ENCODE measurements around the gene NRIP1. TPM values are rescaled to one million over a fixed set of nuclear protein-coding genes. Genes with fewer than 3 reads are reported as not detected.

NRIP1 gene
- total RNA-seq, 1 experiment from 2014 or later: 29.6 TPM

DNA sequence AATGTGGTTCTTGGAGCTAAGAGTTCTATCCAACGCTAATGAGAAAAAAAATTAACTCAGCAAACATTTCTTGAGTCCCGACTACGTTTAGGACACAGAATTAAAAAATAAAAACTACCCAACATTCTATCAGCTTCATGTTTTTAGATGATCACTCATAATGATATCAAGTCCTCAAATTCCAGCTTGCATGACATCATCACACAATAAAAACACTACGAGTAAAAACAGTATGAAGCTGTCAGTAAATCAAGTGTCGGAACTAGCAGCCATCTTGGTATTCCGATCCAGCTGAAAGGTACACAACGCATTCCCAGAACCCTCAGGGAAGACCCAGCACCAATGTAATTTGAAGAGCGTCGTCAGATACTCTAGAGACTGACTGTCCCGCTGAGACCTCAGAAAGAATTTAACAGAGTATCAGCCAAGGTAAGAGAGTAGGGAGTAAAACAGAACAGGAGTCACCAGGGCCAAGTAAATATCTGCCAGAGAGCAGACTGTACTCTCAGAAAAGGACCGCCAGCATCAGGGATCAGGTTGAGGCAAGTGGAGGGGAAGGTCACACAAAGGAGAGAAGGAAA lies 57.0 kb downstream of the NRIP1 start:
- ChIA-PET RAD21 (ENCODE audit: low non-redundant PET in 1 of 2, low total read pairs in 2 of 2, uncharacterized antibody in 2 of 2, unreplicated experiment in 2 of 2) (no interaction called here), CTCF (no interaction called here), POLR2A (no interaction called here)
- Histone ChIP-seq H3K9ac (ENCODE audit: low read length) (no peak overlapping the region), H3K9me2 (ENCODE audit: insufficient read depth) (no peaks in the 10 kb centered on the region), H3K4me3 (replicated peaks in 1 of 2; ENCODE audit: low read depth in 1 of 2, low read length in 2 of 2) (no peak overlapping the region), H3K79me2 (ENCODE audit: insufficient read depth, low read length) (peaks cover 69% of the 10 kb centered on the region), H2AFZ (ENCODE audit: low read depth, low read length, poor library complexity, severe bottlenecking) (no peak overlapping the region), H3K4me1 (ENCODE audit: control insufficient read depth in 1 of 2, insufficient read depth in 2 of 2, low read length in 2 of 2) (peaks cover 0 to 2% of the 10 kb centered on the region in 2 experiments; a peak in 1 of 4 replicates), H3K9me3 (ENCODE audit: control insufficient read depth in 1 of 2, insufficient read depth in 1 of 2, low read depth in 1 of 2, low read length in 2 of 2) (no peaks in the 10 kb centered on the region), H3K4me2 (ENCODE audit: low read length) (no peak overlapping the region), H3K27me3 (ENCODE audit: insufficient read depth, low read length) (no peaks in the 10 kb centered on the region), H4K20me1 (ENCODE audit: insufficient read depth) (no peaks in the 10 kb centered on the region), H3K27ac (ENCODE audit: low read depth, low read length) (no peak overlapping the region), H3K36me3 (ENCODE audit: control insufficient read depth in 1 of 2, insufficient read depth in 2 of 2, low read length in 2 of 2) (no peaks in the 10 kb centered on the region)
- ATAC-seq: no peak
- no peak for TF ChIP-seq CTCF (IDR thresholded peaks at IDR 0.05 in 2 of 3, conservative IDR thresholded peaks at IDR 0.05 in 1 of 3; ENCODE audit: borderline replicate concordance in 1 of 3, insufficient read depth in 1 of 3, low read depth in 2 of 3, low read length in 2 of 3)
- no peak for TF ChIP-seq SP1 (IDR thresholded peaks at IDR 0.05; ENCODE audit: low read depth)
- TF ChIP-seq, protein P1, sequence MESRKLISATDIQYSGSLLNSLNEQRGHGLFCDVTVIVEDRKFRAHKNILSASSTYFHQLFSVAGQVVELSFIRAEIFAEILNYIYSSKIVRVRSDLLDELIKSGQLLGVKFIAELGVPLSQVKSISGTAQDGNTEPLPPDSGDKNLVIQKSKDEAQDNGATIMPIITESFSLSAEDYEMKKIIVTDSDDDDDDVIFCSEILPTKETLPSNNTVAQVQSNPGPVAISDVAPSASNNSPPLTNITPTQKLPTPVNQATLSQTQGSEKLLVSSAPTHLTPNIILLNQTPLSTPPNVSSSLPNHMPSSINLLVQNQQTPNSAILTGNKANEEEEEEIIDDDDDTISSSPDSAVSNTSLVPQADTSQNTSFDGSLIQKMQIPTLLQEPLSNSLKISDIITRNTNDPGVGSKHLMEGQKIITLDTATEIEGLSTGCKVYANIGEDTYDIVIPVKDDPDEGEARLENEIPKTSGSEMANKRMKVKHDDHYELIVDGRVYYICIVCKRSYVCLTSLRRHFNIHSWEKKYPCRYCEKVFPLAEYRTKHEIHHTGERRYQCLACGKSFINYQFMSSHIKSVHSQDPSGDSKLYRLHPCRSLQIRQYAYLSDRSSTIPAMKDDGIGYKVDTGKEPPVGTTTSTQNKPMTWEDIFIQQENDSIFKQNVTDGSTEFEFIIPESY (IDR thresholded peaks at IDR 0.05; ENCODE audit: extremely low read depth, insufficient replicate concordance, low read length): no peak
- no peak for TF ChIP-seq YY1 (IDR thresholded peaks at IDR 0.05; ENCODE audit: extremely low read depth, insufficient replicate concordance, low read depth, low read length)
- no peak for TF ChIP-seq RAD21 (IDR thresholded peaks at IDR 0.05; ENCODE audit: low read depth)
- no peak for TF ChIP-seq ZNF274 (IDR thresholded peaks at IDR 0.05; ENCODE audit: low read depth, low read length)
- TF ChIP-seq EGR1 (IDR thresholded peaks at IDR 0.05; ENCODE audit: low read depth): no peak
- TF ChIP-seq FOSL1 (IDR thresholded peaks at IDR 0.05; ENCODE audit: low read depth): no peak
- TF ChIP-seq, protein P2, sequence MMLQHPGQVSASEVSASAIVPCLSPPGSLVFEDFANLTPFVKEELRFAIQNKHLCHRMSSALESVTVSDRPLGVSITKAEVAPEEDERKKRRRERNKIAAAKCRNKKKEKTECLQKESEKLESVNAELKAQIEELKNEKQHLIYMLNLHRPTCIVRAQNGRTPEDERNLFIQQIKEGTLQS (IDR thresholded peaks at IDR 0.05): no peak
- TF ChIP-seq CEBPB (IDR thresholded peaks at IDR 0.05; ENCODE audit: low read depth): no peak
- no peak for TF ChIP-seq EZH2 (IDR thresholded peaks at IDR 0.05)
- TF ChIP-seq MAX (IDR thresholded peaks at IDR 0.05): no peak
- no peak for TF ChIP-seq SRF (IDR thresholded peaks at IDR 0.05; ENCODE audit: low read depth)
- no peak for TF ChIP-seq EZH2phosphoT487 (IDR thresholded peaks at IDR 0.05; ENCODE audit: borderline replicate concordance)
- no peak for TF ChIP-seq REST (IDR thresholded peaks at IDR 0.05; ENCODE audit: low read depth)
- no peak for TF ChIP-seq JUND (IDR thresholded peaks at IDR 0.05)
- intact Hi-C loops (cut with micrococcal nuclease): no loop called here
- BruUV-seq (replicated peaks): no TSS peak
- no peak for DNase-seq (ENCODE audit: low read depth, low spot score)

All from HCT116 (cell line).